Measurements from ENCODE around the gene GPX5.

- TF ChIP-seq POLR2AphosphoS5 (IDR thresholded peaks at IDR 0.05; ENCODE audit: low read depth, low read length) (no peak), SPI1 (IDR thresholded peaks at IDR 0.05; ENCODE audit: low read depth, low read length) (no peak), PAX5 (IDR thresholded peaks at IDR 0.05; ENCODE audit: insufficient read depth, low read length, severe bottlenecking) (no peak)
Measured at GRCh38 chr6:28489366-28490204, 36.1 kb upstream of the GPX5 start.
